HG02970 (cell line): ENCODE data around the gene PTPN18.
"Not testable (repeated sequence)": the region's sequence is repeated elsewhere in the genome, so short reads cannot be mapped to it uniquely, and the experiment has no call there.

Source experiments
- ATAC-seq: cut with Tn5 transposase; IDR thresholded peaks from one replicate; pipeline ENCODE4 v1.9.1; 2021; ENCODE audit warnings: mild to moderate bottlenecking, moderate library complexity, moderate number of reproducible peaks; ENCODE audit not compliant: unreplicated experiment, low FRiP score

PTPN18 gene

DNA sequence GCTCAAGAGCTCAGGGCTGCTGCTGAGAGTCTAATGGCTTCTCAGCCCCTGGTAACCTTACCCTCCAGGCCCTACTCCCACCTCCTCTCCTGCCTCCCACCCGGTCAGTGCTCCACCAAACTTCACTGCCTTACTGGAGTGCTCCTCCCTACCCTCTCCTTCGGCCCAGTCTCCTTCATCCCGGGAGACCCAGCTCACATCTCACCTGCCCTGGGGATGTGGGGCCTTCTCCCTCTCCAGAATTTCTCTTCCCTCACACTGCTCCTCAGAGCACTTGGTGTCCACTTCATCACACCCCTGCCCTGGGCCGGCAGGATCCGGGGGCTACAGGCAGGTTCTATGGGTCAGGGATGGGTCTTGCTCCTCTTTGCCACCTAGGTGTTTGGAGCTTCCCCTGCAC, 21.6 kb downstream of the PTPN18 start:
- no peak for ATAC-seq

DNA sequence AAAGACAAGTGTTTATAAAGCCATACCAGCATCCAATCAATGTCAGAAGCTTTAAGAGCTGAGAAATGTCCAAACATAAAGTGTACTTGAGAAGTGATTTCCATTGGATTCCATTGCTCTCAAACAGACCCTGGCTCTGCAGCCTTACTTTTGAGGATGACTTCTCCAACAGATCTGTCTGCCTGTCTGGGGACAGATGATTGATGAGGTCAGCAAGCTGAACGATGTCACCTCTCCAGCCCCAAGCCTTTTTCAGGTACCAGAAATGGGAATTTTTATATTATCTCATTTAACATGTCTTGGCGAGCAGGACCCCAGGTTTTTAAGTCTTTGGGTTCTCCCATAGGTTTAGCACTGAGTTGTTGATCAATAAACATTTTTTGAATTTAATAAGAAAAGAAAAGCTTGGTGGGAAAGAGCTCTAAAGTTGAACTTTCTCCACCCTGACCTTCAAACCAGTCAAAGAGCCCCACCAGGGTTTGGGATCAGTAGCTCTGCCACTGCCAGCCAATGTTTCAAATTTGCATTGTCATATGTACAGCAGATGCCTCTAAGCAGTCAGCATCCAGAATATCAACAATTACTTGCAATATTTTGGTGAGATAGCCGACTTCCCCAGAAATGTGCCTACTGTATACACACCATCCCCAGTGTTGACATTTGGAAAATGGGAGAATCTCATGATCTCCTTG, 22.5 kb downstream of the PTPN18 start:
- no peak for ATAC-seq

DNA sequence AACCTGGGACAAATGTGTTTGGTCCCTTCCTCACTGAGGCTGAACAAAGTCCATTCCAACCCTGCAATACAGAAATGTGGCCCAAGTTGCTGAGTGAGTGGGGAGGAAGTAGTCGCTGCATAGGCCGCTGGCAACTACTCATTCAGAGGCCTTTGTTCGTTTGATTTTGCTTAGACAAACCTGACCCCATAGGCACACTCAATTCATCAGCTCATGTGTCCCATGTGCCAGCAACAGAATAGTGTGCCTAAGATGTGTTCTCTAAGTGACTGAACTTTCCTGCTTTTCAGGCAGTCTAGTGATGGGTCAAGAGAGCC, 23.0 kb downstream of the PTPN18 start:
- ATAC-seq, result no peak

DNA sequence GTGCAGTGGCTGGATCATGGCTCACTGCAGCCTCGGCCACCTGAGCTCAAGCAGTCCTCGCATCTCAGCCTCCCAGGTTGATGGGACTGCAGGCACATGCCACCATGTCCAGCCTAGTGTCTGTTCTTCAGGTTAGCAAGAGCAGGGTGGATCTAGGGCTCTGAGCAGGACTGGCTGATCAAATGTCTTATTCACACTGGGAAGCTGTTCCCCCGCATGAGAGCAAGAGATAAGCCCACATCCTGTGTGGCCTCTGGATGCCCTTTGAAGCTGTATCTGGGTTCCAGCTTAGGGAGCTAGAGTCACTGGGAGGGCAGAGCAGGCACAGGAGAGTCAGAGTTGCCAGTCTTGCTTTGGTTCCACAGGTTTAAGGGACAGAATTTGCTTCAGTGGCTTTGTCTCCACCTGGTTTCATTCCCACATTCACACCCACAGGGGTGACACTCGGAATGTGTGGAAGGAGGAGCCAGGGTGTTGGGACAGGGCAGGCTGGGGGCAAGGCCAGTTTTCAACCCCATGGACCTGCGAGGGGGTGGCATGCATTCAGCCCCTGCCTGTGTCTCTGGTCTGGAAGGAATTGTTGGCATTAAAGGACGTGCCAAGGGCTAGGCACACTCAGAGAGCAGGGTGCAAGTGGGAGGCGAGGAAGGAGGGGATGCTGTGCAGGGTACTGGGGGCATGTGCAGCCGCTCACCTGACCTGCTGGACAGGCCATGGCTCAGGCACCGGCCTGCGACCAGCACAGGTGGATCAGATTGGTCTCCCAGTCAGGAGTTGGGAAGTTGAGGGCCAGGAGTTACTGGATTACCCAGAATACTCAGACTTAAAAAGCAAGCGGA, 24.5 kb downstream of the PTPN18 start:
- no peak for ATAC-seq

DNA sequence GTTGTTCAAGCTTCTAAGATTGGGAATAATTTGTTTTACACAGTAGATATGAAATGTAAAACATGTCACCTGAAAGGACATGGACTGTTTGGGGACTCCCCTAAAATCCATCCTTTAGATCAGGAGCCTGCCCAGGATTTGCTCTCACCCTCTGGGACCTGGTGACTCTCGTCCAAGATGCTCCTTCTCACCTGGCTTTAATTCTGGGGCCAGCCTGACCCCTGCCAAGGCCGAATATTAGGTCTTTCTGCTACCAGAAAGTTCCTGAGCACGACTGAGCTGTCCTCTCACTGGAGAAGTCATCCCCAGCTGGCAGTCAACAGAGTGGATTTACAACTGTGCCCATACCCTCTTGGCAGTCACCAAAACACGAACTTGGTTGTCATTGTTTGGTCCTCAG, 25.3 kb downstream of the PTPN18 start:
- ATAC-seq, result no peak

DNA sequence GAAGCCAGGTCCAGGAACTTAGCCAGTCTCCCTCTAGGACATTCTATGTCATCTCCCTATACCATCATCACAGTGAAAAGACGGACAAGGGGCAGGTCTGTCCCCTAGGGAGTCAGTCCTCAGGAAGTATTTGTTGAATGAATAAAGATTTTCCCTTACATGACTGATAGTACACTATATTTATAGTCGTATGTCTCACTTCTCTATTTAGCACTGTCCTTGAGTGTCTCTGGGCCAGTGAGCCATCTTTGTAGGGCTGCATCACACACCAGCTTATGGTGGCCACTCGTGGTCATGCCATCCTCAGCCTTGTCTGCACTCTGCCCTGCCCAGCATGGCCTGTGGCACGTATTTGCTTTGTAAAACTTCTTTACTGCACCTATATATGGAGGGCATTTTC, 25.8 kb downstream of the PTPN18 start:
- ATAC-seq, result no peak

DNA sequence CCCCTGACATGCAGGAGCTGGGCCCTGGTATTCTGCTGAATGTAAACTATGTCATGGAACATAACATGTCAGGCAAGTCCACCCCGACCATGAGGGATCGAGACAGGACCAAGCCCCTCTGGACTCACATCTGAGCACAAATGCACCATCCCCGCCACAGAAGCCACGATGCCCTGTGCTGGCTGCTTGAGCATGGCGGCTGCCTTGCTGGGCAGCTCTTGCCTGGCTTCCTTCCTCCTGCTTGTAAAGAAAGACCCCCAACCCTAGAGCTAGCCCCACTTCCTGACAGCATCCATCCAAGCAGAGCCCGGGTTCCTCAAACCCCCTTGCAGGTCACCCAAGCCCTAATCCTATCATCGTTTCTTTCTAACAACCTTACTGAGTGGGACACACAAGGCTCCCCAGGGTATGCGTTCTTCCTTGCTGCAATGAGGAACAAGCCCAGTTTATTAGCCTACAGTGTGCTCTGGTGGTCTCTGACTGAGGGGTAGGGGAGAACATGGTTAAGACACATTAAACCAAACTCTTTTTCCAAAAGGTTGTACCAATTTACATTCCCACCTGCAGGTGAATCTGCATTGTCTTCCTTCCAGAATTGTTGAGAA, 26.6 kb downstream of the PTPN18 start:
- ATAC-seq, result no peak

DNA sequence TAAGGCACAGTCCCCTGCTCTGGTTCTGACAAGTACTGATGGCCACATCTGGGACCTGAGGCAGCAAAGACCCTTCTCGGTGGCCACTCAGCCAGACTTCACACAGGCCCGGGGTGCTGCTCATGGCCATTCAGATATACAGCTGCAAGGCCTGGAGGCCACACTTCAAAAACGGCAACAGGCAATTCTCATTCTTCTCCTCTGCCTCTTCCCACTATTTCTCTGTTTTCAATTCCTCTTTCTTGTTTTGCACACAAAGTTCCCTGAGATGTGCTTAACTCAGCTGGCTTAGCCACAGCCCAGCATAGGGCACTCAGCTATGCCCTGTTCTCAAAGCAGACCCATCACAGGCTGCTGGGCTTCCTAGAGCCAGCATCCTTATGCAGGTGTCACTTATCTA, 29.9 kb downstream of the PTPN18 start:
- ATAC-seq, result no peak

DNA sequence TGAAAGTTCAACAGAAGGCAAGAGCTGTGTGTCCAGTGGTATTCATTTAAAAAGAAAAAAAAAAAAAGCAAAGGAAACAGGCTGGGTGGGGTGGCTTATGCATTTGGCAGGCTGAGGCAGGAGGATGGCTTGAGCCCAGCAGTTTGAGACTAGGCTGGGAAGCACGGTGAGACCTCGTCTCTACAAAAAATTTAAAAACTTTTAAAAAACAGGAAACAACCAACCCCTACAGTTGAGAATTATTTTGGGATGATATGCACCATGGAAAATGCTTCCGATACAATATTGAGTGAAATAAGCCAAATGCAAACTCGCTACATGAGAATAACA, 31.2 kb downstream of the PTPN18 start:
- no peak for ATAC-seq

DNA sequence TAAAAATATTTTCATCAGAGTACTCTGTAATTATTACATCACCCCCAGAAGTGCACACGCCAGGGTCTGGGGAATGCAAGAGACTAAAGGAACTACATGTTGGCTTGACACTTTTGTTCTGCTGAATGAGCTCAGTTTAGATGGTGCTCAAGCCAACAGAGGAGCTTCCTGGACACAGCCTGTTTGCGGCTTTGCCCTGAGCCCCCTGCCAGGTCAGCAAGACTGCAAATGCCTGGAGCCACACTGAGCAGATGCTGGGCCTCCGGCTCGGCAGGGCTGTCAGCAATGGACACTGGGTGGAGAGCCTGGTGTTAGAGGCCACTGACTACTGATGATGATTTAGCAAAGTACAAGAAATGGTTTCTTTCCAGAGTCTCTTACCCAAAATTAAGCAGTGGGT, 31.9 kb downstream of the PTPN18 start:
- ATAC-seq, result no peak

DNA sequence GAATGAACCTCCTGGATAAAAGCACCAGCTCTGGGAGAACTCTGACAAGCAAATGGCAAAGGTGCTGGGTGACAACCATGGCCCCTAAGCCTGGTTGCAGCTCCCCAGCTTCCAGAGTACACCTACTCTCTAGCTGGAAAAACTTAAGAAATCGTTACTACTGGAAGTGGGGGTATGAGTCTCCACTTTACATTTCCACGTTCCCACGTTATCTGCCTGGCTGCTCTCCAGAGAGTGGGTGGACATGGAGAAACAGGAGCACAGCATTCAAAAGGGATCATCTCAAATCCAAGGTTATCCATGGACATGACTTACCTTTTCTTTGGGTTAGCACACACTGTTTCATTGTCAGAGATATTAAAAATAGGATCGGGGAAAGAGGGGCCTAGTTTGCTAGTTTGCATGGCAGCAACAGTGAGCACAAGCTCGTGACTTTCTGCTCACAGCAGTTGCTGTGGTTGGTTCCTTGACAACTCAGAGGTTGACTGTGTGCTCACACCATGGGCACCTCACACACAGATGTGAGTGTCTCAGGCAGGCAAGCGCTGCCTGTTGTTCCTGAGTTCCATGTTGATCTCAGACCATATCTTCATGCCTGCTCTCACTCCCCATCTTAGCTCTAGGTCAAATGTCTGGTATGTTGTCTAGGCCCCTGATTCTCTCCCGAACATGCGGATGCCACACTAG, 32.5 kb downstream of the PTPN18 start:
- ATAC-seq, result no peak

DNA sequence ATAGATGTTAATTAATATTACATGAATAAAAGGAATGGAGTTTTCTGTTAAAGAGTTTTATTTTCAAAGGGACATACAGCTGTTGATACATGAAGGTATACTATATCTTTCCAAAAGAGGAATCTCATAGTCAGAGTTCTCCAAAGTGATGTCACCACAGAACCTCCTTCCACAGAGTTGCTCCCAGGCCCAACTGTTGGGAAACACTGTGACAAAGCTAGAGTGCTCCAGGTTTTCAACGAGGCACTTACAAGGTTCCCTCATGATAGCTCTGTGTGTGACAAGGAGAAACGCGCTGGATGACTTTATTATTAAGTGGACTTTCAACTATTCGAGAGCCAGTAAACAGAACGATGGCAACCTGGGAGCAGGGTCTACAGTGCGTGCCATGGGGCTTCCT, 33.5 kb downstream of the PTPN18 start:
- ATAC-seq, result no peak

DNA sequence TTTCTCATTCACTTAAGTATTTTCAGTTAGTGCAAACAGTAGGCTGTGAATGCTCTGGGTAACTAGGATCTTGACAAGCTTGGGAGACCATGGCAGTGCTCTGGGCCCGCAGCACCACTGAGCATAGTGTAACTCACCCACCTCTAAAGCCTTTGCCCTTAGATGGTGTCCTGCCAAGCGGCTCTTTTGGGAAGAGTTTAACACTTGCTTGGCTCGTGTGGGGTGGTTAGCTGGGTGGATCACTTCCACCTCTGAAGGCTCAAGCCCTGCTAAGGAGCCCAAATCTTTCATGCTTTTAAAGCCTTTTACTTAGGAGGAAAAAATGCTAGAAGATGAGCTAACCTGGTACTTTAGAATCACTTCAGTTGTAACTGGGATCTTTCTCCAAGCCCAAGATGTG, 33.9 kb downstream of the PTPN18 start:
- no peak for ATAC-seq

DNA sequence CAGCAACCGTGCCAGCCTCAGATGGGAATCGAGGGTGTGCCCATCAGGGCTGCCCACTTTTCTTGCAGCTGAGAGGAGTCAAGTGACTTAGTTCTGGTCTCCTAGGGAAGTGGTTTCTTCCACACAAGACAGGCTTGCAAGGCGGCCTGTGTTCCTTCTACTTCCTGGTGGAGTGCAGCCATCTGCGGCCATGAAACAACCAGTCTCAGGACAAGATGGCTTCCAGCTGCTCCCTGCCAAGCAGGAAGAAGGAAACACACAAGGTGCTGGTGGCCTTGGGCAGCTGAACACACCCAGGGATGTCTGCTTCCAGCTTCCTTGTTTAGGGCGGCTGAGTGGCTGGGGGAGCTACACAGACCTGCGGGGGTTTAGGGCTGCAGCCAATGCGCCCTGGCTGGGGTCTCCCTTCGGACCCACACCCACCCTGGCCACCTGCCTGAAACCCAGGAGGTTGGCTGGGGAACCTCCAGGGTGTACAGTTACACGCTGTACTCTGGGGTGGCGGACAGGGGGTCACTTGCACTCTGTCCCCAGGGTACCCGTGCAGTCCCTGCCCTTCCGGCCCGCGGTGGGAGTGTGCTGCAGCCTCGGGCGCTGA, 34.7 kb downstream of the PTPN18 start:
- no peak for ATAC-seq

DNA sequence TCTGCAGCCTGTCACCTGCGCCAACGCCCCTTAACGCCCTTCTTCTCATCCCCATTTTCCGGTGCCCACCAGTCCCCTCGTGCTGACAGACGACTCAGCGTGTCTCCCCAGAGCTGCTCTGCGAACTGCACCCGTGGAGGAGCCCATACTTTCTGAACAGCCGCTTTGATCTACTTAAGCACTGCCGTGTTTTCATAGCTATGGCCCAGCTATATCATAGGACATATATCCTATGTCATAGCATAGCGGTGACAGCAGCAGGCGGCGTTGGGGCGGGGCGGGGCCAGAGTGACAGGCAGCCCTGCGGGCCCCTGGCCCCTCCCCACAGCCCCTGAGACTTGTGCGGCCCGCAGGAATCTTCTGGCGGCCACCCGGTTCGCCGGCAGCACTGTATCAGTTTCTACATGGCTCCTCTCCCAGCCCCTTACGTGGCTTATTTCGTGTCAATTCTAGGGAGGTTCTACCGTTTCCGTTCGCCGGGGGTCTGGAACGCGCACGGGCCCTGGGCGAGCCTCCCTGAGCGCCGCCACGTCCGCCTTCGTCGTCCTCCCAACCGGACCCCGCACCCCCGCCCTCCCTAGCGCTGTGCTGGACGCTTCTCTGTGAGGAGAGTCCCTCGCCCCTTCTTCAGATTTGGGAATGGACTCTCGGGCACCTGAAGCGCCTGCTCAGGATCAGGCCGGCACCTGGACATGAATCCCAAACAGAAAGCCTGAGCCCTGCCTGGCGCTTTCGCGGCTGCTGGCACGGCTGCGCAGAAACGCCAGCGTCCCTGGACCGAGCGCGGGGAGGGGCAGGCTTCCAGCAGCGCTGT, 35.4 kb downstream of the PTPN18 start:
- peak; percentile 75 for ATAC-seq

DNA sequence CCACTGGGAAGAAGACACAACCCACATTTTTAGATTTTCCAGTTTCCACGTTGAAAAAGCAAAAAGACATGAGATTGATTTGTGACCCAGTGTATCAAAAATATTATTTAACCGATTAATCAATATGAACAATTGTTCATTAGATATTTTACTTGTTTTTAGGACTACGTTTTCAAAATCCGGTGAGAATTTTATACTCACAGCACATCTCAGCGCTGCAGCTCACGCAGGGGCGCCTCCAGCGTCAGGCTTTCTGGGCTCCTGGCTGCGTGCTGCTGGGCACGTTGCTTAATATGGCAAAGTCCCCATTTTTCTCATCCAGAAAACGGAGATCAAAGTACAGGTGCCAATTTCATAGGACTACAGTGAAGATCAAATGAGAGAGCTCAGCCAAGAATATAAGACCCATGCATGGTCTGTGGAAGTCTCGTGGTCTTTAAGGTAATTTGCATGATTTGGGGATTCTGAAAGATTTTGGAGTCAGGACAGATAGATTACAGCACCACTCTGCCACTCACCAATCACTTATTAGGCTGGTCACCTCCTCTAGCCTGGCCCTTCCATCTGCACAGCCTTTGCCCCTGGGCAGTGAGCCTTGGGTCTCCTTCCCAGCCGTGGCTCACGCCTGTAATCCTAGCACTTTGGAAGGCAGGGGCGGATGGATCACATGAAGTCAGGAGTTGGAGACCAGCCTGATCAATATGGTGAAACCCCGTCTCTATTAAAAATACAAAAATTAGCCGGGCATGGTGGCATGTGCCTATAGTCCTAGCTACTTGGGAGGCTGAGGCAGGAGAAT, 36.2 kb downstream of the PTPN18 start:
- no peak for ATAC-seq

DNA sequence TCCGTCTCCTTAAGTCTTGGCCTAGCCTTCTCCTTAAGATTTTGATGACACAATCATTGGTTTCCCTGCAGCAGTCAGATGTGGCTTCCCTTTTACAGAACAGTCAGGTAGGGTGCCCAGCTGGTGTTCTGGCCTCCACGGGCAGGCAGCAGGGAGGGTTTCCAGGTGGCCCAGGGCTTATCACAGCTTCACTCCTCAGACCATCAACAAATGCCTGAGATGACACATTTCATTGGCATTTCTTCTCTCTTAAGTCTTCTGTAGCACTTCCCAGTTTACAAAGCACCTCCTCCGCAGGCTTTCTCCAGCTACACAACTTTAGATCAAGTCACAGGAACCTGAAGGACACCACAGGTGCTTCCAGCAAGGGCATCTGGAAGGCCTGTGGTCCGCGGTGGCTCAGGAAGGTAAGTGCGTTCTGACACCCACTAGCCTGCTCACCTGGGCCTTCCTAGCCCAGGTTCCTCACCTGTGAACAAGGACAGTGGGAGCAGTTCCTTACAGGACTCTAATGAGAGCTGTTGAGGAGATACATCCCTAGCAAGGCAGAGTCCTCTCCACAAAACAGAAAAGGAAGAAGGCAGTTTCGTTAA, 37.6 kb downstream of the PTPN18 start:
- no peak for ATAC-seq

DNA sequence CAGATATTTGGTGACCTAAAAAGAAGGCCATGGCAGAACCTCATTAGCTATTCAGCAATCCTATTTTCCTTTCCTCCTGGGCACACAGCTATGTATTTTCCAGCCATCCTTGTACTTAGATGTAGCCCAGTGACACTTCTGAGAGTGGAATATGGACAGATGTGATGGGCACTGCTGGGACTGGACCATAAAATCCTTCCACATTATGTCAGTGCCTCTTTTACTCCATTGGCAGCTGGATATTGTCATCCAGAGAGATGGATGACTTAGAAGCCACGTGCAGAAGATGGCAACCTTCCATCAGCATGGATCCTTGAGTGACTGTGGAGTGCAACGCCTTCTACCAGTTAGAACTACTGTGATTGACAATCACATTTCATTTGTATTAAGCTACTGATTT, 50.4 kb downstream of the PTPN18 start:
- ATAC-seq, result not testable (repeated sequence)

DNA sequence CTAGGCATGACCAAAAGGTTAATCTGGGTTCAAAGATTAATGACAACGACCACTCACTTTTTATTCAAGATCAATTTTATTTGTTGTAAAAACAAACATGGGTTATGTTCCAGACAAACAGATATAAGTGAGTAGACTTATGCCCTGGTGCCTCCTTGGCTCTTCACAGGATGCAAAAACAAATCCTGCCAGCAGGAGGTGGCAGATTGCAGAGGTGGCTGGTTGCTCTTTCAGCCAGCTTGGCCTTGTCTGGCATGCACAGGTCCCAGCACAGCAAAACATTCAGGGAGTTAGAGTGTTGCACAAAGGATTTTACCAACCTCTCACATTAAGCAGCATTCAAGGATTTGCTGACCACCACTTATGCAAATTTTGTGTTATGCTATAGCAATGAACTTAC, 60.8 kb downstream of the PTPN18 start:
- ATAC-seq, result not testable (repeated sequence)
